GM12878 (cell line): ENCODE measurements around the gene TNF. TPM values are rescaled to one million over a fixed set of nuclear protein-coding genes. Genes with fewer than 3 reads are reported as not detected.

Source experiments
- ATAC-seq: fragments of 200-7000 bp; cut with Tn5 transposase; 3 replicates; pipeline ENCODE4 v1.9.1; 2020; ENCODE audit warnings: mild to moderate bottlenecking, moderate library complexity
- BruUV-seq: library from RNA; stranded (reverse); fragments of 400-500 nt; replicated peaks from 2 replicates; lab custom pipeline; 2021; lab: Mats Ljungman, UMichigan
- CTCF ChIA-PET: fragments of 300-600 bp; sonication (Branson Sonifier 250); formaldehyde crosslinking; extraction: SDS; loops from one replicate; lab custom pipeline; 2021; ENCODE audit warnings: inconsistent platforms; lab: Yijun Ruan, JAX
- POLR2A ChIA-PET: fragments of 350-600 bp; formaldehyde crosslinking; extraction: SDS; loops from one replicate; lab custom pipeline; 2021; ENCODE audit warnings: inconsistent platforms; lab: Charles Lee
- RAD21 ChIA-PET: fragments of 300-600 bp; sonication (Branson Sonifier 250); formaldehyde crosslinking; loops from one replicate; lab custom pipeline; 2023; ENCODE audit warnings: antibody characterized with exemption; ENCODE audit not compliant: unreplicated experiment; lab: Charles Lee
- SMC1A ChIA-PET: fragments of 300-600 bp; sonication (Branson Sonifier 250); formaldehyde crosslinking; loops from one replicate; lab custom pipeline; 2023; ENCODE audit not compliant: unreplicated experiment, uncharacterized antibody; lab: Charles Lee
- DNase-seq: peaks from one replicate; pipeline ENCODE4 v3.0.0-alpha.2; 2011; ENCODE audit warnings: low read depth, low spot score
- FAIRE-seq: peaks from 3 replicates; lab custom pipeline; 2011; peaks lifted over from hg19 to GRCh38; lab: Jason Lieb, UNC
- H2AFZ ChIP-seq: 2 replicates; pipeline ENCODE4 v1.6.0; 2011; ENCODE audit warnings: low read depth, low read length, control low read depth; ENCODE audit not compliant: control insufficient read depth
- H3K27ac ChIP-seq: 2 replicates; pipeline ENCODE4 v1.5.1; 2011; ENCODE audit warnings: control low read depth; ENCODE audit not compliant: control insufficient read depth, insufficient read depth
- H3K27me3 ChIP-seq, 2 experiments: replicated peaks in 1 of 2; 2 replicates each; pipeline versions ENCODE4 v1.6.0 to v1.6.1; 2011; ENCODE audit warnings: low read length in 1 of 2; ENCODE audit not compliant: control insufficient read depth in 2 of 2, insufficient read depth in 2 of 2
- H3K36me3 ChIP-seq, 2 experiments: 2 replicates each; pipeline ENCODE4 v1.5.1; 2011; ENCODE audit warnings: low read length in 1 of 2; ENCODE audit not compliant: control insufficient read depth in 2 of 2, insufficient read depth in 2 of 2
- H3K4me1 ChIP-seq: 2 replicates; pipeline ENCODE4 v1.6.1; 2011; ENCODE audit warnings: mild to moderate bottlenecking, low read length, moderate library complexity, mixed read lengths; ENCODE audit not compliant: control insufficient read depth, insufficient read depth
- H3K4me2 ChIP-seq: 2 replicates; pipeline ENCODE4 v1.6.0; 2011; ENCODE audit warnings: control low read depth; ENCODE audit not compliant: control insufficient read depth, insufficient read depth
- H3K4me3 ChIP-seq: fragments of 200-600 bp; sonication (generic); 2 replicates; pipeline ENCODE4 v1.5.1; 2016
- H3K79me2 ChIP-seq: 2 replicates; pipeline ENCODE4 v1.6.0; 2011; ENCODE audit warnings: low read length; ENCODE audit not compliant: control insufficient read depth, insufficient read depth
- H3K9ac ChIP-seq: 2 replicates; pipeline ENCODE4 v1.8.0; 2011; ENCODE audit warnings: low read length, control low read depth, mixed read lengths; ENCODE audit not compliant: control insufficient read depth, insufficient read depth
- H3K9me3 ChIP-seq: replicated peaks from 3 replicates; pipeline ENCODE4 v1.5.1; 2011; ENCODE audit warnings: mild to moderate bottlenecking, low read length; ENCODE audit not compliant: control insufficient read depth, insufficient read depth
- H4K20me1 ChIP-seq: 2 replicates; pipeline ENCODE4 v1.6.0; 2011; ENCODE audit not compliant: control insufficient read depth, insufficient read depth
- ATF7 ChIP-seq: fragments of 450-650 bp; IDR thresholded peaks from 2 replicates; pipeline ENCODE4 v1.6.1; 2016; ENCODE audit warnings: low read depth, mild to moderate bottlenecking
- EP300 ChIP-seq, 2 experiments: fragments of 150-350 bp in 1 of 2; IDR thresholded peaks; 2 replicates each; pipeline ENCODE4 v1.6.1; 2011 to 2012; ENCODE audit warnings: low read depth in 2 of 2, low read length in 2 of 2, borderline replicate concordance in 1 of 2, improper control_type of control experiment in 1 of 2, inconsistent platforms in 1 of 2; ENCODE audit not compliant: control insufficient read depth in 1 of 2
- EZH2 ChIP-seq: IDR thresholded peaks from 2 replicates; pipeline ENCODE4 v1.6.1; 2012; ENCODE audit warnings: low read depth, mild to moderate bottlenecking, control low read depth, inconsistent platforms, low read length, borderline replicate concordance; ENCODE audit not compliant: control insufficient read depth
- HDGF ChIP-seq: fragments of 450-650 bp; IDR thresholded peaks from 2 replicates; pipeline ENCODE4 v1.6.1; 2016; ENCODE audit warnings: antibody characterized with exemption
- IKZF2 ChIP-seq, 2 experiments: fragments of 450-650 bp; IDR thresholded peaks; 2 replicates each; pipeline ENCODE4 v1.6.1; 2017; ENCODE audit warnings: mild to moderate bottlenecking in 2 of 2, moderate library complexity in 2 of 2
- POLR2AphosphoS2 ChIP-seq: IDR thresholded peaks from 2 replicates; pipeline ENCODE4 v1.6.1; 2011; ENCODE audit warnings: low read depth, mild to moderate bottlenecking, low read length, improper control_type of control experiment, moderate library complexity
- SMAD5 ChIP-seq: IDR thresholded peaks from 2 replicates; pipeline ENCODE4 v1.6.1; 2016; ENCODE audit warnings: antibody characterized with exemption, low read depth
- SP1 ChIP-seq: IDR thresholded peaks from one replicate; pipeline ENCODE4 v1.6.1; 2011; ENCODE audit warnings: low read depth, low read length
- STAT1 ChIP-seq: fragments of 450-650 bp; conservative IDR thresholded peaks from 2 replicates; pipeline ENCODE4 v1.6.1; 2014; ENCODE audit warnings: antibody characterized with exemption, mild to moderate bottlenecking
- YY1 ChIP-seq: IDR thresholded peaks from 2 replicates; pipeline ENCODE4 v1.6.1; 2011; ENCODE audit warnings: low read depth, mild to moderate bottlenecking, low read length
- WGBS: methylation state at CpG from one replicate; pipeline ENCODE4 v1.1.6; 2016; ENCODE audit warnings: low lambda C conversion rate; ENCODE audit not compliant: insufficient replicate concordance, insufficient coverage; ENCODE audit errors: missing lambda C conversion rate; 5-methylcytosine and 5-hydroxymethylcytosine counted together
- in situ Hi-C: fragments of 300-500 bp; cut with MboI; formaldehyde crosslinking; loops from 9 replicates; pipeline ENCODE4 v1.14.3; 2018; ENCODE audit warnings: mixed read lengths
- intact Hi-C: fragments of 100-400 bp; cut with micrococcal nuclease; formaldehyde crosslinking; loops from one replicate; pipeline ENCODE4 v1.14.2; 2022; ENCODE audit not compliant: unreplicated experiment
- polyA plus RNA-seq, 11 experiments: library from polyadenylated mRNA; depleted of rRNA in 4 of 11; unstranded in 6 of 11; stranded (reverse) in 5 of 11; fragments of >200 nt; fragmentation: Nextera tagmentation in 4 of 11; fragmentation: Illumina TruSeq in 1 of 11; extraction: Ambion mirVana in 4 of 11; extraction: Trizol in 1 of 11; gene quantifications; 1 replicate in 1 of 11; 2 replicates in 10 of 11; pipeline versions ENCODE4 v1.2.1 to v1.2.3, GENCODE V29; 2011 to 2016; ENCODE audit warnings: inconsistent platforms in 2 of 11, missing spikeins in 2 of 11, low read depth in 1 of 11
- total RNA-seq, 4 experiments: library from RNA; depleted of rRNA in 3 of 4; stranded (reverse); fragments of >200 nt in 3 of 4; fragmentation: Illumina TruSeq in 1 of 4; extraction: Trizol in 1 of 4; gene quantifications; 2 replicates each; pipeline versions ENCODE4 v1.2.1 to v1.2.3, GENCODE V29; 2013 to 2021
- TF ChIP-seq, protein P1 (sequence below): fragments of 450-650 bp; IDR thresholded peaks from 2 replicates; pipeline ENCODE4 v1.6.1; 2018; ENCODE audit warnings: borderline replicate concordance, mild to moderate bottlenecking; ENCODE audit not compliant: partially characterized antibody
- TF ChIP-seq, protein P2 (sequence below): IDR thresholded peaks from 2 replicates; pipeline ENCODE4 v1.6.1; 2012; ENCODE audit warnings: low read depth, low read length, improper control_type of control experiment
- TF ChIP-seq, protein P3 (sequence below): fragments of 450-650 bp; IDR thresholded peaks from 2 replicates; pipeline ENCODE4 v1.6.1; 2017; ENCODE audit warnings: mild to moderate bottlenecking, low read depth, inconsistent platforms; ENCODE audit not compliant: poor library complexity, severe bottlenecking

TNF gene
- total and polyA plus RNA-seq, 10 of the 15 experiments (the other 5 are each of a cell fraction or from before 2014, with no cell fraction given): 18.0 to 94.8 (median 61.9) TPM

DNA sequence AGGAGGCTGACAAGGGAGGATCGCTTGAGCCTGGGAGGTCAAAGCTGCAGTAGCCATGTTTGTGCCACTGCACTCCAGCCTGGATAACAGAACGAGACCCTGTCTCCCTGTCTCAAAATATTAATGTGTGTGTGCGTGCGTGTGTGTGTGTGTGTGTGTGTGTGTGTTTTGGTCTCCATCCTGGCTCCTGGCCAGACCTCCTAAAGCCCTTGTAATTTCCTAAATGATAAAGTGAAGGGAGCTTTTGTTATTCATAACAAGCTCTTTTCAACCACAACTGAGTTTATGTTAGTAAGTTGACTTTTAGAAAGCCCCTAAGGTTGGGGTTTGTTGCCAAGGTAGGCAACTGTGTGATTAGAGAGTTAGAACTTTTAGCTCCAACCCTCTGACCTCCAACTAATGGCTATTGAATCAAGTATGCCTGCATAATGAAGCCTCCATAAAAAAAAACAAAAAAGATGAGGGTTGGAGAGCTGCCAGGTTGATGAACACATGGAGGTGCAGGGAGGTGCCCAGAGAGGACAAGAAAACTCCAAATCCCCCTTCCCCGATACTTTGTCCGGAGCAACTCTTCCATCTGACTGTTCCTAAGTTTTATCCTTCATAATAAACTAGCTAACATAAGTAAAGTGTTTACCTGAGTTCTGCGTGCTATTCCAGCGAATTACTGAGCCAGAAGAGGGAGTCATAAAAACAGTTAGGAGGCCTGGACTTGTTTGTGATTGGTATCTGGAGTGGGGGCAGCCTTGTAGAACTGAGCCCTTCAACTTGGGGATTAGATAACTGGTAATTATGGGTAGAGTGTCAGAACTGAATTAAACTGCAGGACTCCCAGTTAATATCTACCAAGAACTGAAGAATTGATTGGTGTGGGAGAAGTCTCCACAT lies 34.4 kb downstream of the TNF start (continued):
- TF ChIP-seq, protein P1, sequence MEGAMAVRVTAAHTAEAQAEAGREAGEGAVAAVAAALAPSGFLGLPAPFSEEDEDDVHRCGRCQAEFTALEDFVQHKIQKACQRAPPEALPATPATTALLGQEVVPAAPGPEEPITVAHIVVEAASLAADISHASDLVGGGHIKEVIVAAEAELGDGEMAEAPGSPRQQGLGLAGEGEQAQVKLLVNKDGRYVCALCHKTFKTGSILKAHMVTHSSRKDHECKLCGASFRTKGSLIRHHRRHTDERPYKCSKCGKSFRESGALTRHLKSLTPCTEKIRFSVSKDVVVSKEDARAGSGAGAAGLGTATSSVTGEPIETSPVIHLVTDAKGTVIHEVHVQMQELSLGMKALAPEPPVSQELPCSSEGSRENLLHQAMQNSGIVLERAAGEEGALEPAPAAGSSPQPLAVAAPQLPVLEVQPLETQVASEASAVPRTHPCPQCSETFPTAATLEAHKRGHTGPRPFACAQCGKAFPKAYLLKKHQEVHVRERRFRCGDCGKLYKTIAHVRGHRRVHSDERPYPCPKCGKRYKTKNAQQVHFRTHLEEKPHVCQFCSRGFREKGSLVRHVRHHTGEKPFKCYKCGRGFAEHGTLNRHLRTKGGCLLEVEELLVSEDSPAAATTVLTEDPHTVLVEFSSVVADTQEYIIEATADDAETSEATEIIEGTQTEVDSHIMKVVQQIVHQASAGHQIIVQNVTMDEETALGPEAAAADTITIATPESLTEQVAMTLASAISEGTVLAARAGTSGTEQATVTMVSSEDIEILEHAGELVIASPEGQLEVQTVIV: no peak
- no peak for TF ChIP-seq IKZF2 (IDR thresholded peaks at IDR 0.05)

DNA sequence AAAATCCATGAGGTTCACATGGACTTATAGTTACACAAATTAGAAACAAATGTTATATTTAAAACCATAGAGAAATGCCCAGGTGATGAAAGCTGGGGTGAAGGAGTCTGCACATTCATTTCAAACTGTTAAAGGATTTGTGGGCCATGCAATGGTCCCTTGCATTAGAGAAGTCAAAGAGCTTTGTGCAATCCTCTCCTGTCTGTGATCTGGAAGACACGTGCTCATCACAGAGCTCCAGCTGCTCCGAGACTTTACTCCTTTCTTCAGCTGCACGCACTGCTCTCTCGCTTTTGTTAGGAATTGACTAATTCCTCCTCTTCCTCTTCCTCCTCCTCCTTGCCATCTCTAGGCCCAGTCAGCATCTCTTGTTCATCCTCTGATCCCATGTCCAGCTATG lies 35.6 kb downstream of the TNF start:
- BruUV-seq: no TSS peak
- CTCF ChIA-PET: interaction anchor here (2.6 to 10.5 kb wide), 2 partner anchors 12 to 60 kb away, joined by 12 to 95 read pairs; no protein-coding TSS in a partner anchor
- Histone ChIP-seq H4K20me1 (no peaks in the 10 kb centered on the region), H3K4me2 (no peak overlapping the region), H3K9ac (no peak overlapping the region), H3K27me3 (no peaks in the 10 kb centered on the region), H3K27ac (no peak overlapping the region), H3K36me3 (no peaks in the 10 kb centered on the region), H3K9me3 (no peaks in the 10 kb centered on the region), H3K79me2 (peaks cover 2% of the 10 kb centered on the region; the same call in 1 of the 2 replicates), H3K4me3 (no peak overlapping the region), H3K4me1 (peaks cover 20% of the 10 kb centered on the region), H2AFZ (no peak overlapping the region)
- TF ChIP-seq EP300 (IDR thresholded peaks at IDR 0.05; ENCODE audit: borderline replicate concordance in 1 of 2, control insufficient read depth in 1 of 2, low read depth in 2 of 2, low read length in 2 of 2) (no peak), EZH2 (no peak), SP1 (no peak), POLR2AphosphoS2 (no peak), ATF7 (no peak), HDGF (no peak), STAT1 (no peak), YY1 (no peak), SMAD5 (no peak)
- TF ChIP-seq, protein P2, sequence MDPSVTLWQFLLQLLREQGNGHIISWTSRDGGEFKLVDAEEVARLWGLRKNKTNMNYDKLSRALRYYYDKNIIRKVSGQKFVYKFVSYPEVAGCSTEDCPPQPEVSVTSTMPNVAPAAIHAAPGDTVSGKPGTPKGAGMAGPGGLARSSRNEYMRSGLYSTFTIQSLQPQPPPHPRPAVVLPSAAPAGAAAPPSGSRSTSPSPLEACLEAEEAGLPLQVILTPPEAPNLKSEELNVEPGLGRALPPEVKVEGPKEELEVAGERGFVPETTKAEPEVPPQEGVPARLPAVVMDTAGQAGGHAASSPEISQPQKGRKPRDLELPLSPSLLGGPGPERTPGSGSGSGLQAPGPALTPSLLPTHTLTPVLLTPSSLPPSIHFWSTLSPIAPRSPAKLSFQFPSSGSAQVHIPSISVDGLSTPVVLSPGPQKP: no peak
- TF ChIP-seq, protein P3, sequence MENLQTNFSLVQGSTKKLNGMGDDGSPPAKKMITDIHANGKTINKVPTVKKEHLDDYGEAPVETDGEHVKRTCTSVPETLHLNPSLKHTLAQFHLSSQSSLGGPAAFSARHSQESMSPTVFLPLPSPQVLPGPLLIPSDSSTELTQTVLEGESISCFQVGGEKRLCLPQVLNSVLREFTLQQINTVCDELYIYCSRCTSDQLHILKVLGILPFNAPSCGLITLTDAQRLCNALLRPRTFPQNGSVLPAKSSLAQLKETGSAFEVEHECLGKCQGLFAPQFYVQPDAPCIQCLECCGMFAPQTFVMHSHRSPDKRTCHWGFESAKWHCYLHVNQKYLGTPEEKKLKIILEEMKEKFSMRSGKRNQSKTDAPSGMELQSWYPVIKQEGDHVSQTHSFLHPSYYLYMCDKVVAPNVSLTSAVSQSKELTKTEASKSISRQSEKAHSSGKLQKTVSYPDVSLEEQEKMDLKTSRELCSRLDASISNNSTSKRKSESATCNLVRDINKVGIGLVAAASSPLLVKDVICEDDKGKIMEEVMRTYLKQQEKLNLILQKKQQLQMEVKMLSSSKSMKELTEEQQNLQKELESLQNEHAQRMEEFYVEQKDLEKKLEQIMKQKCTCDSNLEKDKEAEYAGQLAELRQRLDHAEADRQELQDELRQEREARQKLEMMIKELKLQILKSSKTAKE: no peak
- ATAC-seq (no peak), DNase-seq (no peak), FAIRE-seq (no peak)
- intact Hi-C loops (no loop called here), in situ Hi-C loops (no loop called here)
- RAD21 ChIA-PET: interaction anchor here (1.0 kb wide), 1 partner anchor 12 kb away, joined by 5 read pairs; no protein-coding TSS in a partner anchor
- POLR2A ChIA-PET: interaction anchor here (0.6 to 0.7 kb wide), 2 partner anchors 40 to 49 kb away, joined by 5 to 9 read pairs; no protein-coding TSS in a partner anchor
- SMC1A ChIA-PET: interaction anchor here (0.8 to 9.6 kb wide), 3 partner anchors 13 to 61 kb away, joined by 3 to 78 read pairs (median 3); no protein-coding TSS in a partner anchor
- whole genome bisulfite sequencing: 72% methylated on average over 4 of the region's 4 CpGs
